GM18502 (cell line): ENCODE results near the gene BPNT1.
A peak's percentile ranks its signal among the peaks of the same experiment; 100 is the strongest.
"Not testable (repeated sequence)": the region's sequence is repeated elsewhere in the genome, so short reads cannot be mapped to it uniquely, and the experiment has no call there.

Source experiments
- ATAC-seq: cut with Tn5 transposase; IDR thresholded peaks from one replicate; pipeline ENCODE4 v1.9.1; 2021; ENCODE audit warnings: mild to moderate bottlenecking; ENCODE audit not compliant: unreplicated experiment, poor library complexity

BPNT1 gene

DNA sequence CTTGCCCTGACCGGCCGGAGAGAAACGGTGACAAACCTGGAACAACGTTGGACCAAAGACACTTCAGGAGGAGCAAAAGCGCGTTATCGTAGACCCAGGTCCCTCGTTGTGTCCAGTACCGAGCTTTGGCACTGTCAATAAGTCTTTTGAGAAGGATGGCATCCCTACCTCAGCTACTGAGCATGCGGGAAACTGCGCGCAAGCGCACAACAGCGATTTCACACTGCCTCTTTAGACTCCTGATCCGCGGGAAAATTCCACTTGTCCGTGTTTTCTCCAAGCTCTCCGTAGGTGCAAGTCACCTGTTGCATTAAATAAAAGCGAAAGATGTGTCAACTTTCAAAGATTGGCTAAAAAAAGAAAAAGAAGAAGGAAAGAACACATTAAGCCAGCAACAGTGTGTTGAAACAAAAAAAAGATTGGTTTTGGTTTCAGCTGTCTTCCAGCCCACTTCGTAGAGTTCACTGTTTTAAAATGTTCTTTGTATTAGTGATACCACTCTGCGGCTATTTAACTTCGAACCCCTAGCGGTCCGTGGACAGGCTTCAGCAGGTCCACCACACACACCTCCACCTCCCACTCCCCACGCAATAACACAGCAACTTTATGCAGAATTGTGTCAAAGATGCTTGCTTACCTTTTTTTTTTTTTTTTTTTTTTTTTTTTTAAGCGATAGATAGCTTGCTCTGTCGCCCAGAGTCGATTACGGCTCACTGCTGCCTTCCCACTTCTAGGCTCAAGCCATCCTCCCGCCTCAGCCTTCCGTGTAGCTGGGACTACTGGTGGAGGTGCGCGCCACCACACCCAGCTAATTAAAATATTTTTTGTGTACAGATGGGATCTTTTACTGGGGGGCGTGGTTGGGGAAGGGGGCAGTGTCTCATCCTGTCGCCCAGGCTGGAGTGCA, at the start of gene BPNT1:
TSS of gene BPNT1 (minus strand) at position 139 of the 907 bp plus-strand sequence. CDS start 9,942 bp downstream, outside the sequence.
- peak; percentile 59 for ATAC-seq

- ATAC-seq: no peak
Observed at GRCh38 chr1:220137019-220137786, 47.6 kb upstream of the BPNT1 start.

- ATAC-seq: no peak
Observed at GRCh38 chr1:220135755-220136154, 46.2 kb upstream of the BPNT1 start.

DNA sequence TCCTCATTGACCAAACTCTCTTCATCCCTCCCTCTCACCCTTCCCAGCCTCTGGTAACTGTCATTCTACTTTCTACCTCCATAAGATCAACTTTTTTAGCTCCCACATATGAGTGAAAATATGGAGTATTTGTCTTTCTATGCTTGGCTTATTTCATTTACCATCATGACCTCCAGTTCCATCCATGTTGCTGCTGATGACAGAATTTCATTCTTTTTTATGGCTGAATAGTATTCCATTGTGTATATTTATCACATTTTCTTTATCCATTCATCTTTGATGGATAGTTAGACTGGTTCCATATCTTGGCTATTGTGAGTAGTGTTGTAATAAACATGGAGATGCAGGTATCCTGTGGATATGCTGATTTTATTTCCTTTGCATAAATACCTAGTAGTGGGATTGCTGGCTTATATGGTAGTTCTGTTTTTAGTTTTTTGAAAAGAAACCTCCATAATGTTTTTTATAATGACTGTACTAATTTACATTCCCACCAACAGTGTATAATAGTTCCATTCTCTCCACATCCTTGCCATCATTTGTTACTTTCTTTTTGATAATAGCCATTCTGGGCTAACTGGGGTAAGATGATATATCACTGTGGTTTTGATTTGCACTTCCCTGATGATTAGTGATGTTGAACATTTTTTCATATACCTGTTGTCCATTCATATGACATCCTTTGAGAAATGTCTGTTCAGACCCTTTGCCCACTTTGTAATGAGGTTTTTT, 40.1 kb upstream of the BPNT1 start:
- ATAC-seq: no peak

DNA sequence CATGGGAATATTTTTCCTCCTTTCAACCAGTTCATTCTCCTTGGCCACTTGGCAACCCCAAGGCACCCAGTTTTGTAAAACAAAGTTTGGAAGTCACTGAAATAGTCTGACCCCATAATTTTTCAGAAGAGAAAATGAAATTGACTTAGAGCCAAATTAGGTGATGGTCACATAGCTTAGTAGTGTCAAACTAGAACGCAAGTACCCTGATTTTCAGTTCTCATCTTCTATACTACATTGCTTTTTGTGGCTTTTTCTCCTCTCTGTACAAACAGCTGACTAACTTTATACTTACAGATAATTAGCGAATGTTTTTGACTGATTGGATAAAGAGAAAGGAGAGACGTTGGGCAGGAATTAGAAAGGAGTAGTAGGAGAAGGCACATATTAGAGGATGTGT, 37.5 kb upstream of the BPNT1 start:
- ATAC-seq: no peak

DNA sequence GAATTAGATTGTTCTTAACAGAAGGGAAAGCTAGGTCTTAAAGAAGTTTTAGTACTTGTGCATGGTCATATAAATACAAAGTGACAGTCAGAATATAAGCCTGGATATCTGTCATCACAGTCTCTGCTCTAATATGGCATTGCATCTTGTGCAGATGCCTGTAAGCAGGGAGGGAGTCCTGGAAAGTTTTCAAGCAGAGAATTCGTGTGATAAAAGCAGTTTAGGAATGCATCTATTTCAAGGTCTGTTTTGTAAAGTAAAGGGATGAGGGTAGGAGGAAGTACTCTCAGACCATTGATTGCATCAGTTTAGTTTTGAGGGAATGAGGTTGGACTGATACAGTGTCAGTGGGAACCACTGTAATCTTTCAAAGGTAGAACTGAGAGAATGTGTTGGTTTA, 35.0 kb upstream of the BPNT1 start:
- no peak for ATAC-seq

DNA sequence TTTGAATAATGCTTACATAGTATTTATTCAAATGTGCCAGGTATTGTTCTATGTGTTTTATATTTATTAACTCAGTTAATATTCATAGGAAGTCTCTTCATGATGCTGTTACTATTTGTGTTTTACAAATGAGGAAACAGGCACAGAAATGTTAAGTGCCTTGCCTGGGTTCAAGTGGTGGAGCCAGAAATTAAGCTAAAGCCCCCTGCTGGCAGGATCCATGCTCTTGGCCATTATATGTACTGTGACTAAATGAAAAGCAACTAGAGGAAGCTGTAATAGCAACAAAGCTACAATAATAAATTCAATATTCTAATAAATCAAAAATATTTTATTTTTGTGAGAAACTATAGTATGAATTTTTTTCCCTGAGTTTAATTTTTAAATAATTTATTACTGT, 34.3 kb upstream of the BPNT1 start:
- no peak for ATAC-seq

- ATAC-seq: no peak
Observed at GRCh38 chr1:220123066-220123465, 33.5 kb upstream of the BPNT1 start.

- no peak for ATAC-seq
Observed at GRCh38 chr1:220121791-220122530, 32.4 kb upstream of the BPNT1 start.

GRCh38 chr1:220119043-220119512, 29.5 kb upstream of the BPNT1 start:
- no peak for ATAC-seq

DNA sequence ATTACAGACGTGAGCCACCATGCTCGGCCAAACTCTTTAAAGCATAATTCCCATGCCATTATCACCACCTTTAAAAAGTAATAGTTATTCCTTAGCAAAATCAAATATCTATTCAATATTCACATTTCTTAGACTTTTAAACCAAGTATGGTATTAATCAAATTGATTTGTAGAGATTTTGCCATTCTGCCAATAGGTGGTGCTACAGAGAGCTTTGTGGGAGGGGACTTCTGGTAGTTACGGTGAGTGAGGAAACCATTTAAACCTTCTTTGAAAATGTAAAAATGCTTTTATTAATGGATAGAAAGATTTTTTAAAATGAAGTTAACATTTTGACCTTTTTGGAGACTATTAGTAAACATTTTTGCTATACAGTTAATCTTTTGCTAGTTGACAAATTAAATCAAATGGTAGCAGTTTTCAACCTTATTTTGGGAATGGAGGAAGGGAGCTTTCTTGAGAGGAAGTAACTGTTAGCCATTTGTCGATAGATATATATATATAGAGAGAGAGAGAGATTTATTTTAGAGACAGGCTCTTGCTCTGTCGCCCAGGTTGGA, 23.6 kb upstream of the BPNT1 start:
- ATAC-seq: peak; percentile 66

GRCh38 chr1:220112600-220112999, 23.0 kb upstream of the BPNT1 start:
- not testable (repeated sequence) for ATAC-seq

- ATAC-seq: not testable (repeated sequence)
Observed at GRCh38 chr1:220110473-220110872, 20.9 kb upstream of the BPNT1 start.

- ATAC-seq: no peak
Observed at GRCh38 chr1:220099826-220100225, 10.2 kb upstream of the BPNT1 start.

- ATAC-seq: peak; percentile 65
Observed at GRCh38 chr1:220094016-220094911, 4.7 kb upstream of the BPNT1 start, which contains the start of gene IARS2. Gene IARS2 (plus strand): TSS chr1:220094132. CDS start chr1:220094217, 85 bp downstream.

GRCh38 chr1:220093361-220094015, 3.9 kb upstream of the BPNT1 start:
- peak; percentile 16 for ATAC-seq

DNA sequence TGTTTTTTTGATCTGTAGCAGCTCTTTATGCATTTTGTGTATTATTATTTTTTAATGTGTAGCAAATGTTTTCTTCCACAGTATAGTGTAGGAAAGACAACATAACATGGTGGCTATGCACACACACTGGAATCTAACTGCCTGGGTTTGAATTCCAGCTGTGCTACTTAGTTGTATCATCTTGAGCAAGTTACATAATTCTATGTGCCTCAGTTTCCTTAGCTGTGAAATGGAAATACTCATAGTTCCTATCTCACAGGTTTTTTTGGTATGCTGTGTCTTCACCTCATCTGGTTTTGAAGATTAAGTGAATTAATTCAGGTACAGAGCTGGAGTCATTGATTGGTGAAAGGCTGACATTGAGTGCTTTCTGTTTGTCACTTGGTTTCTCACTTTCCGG, 3.1 kb upstream of the BPNT1 start:
- no peak for ATAC-seq

- ATAC-seq: peak; percentile 65
Observed at GRCh38 chr1:220086261-220086686, 3.3 kb downstream of the BPNT1 start.
